Endothelial cell (in vitro differentiated cells): ENCODE data around the gene CAPN3. TPM values are rescaled to one million over a fixed set of nuclear protein-coding genes. Genes with fewer than 3 reads are reported as not detected.

Experiments used
- DNase-seq: peaks from one replicate; pipeline ENCODE4 v3.0.0; 2021; ENCODE audit warnings: low spot score
- H3K27ac Mint-ChIP-seq: one replicate; pipeline ENCODE4 v1.8.0; 2021; ENCODE audit warnings: mixed read lengths, inconsistent platforms; ENCODE audit not compliant: unreplicated experiment
- H3K27me3 Mint-ChIP-seq: one replicate; pipeline ENCODE4 v1.8.0; 2021; ENCODE audit warnings: mild to moderate bottlenecking, moderate library complexity, mixed read lengths, inconsistent platforms; ENCODE audit not compliant: unreplicated experiment
- H3K36me3 Mint-ChIP-seq: one replicate; pipeline ENCODE4 v1.8.0; 2021; ENCODE audit warnings: mild to moderate bottlenecking, low read depth, mixed read lengths, inconsistent platforms; ENCODE audit not compliant: unreplicated experiment
- H3K4me1 Mint-ChIP-seq: one replicate; pipeline ENCODE4 v1.8.0; 2021; ENCODE audit warnings: mild to moderate bottlenecking, mixed read lengths, inconsistent platforms; ENCODE audit not compliant: unreplicated experiment
- H3K4me3 Mint-ChIP-seq: one replicate; pipeline ENCODE4 v1.8.0; 2021; ENCODE audit warnings: mild to moderate bottlenecking, mixed read lengths, inconsistent platforms; ENCODE audit not compliant: unreplicated experiment
- H3K9me3 Mint-ChIP-seq: one replicate; pipeline ENCODE4 v1.8.0; 2021; ENCODE audit warnings: mixed read lengths, inconsistent platforms; ENCODE audit not compliant: unreplicated experiment
- total RNA-seq: library from RNA; stranded (reverse); fragmentation: NEBNext Ultra II Directional; extraction: Animal tissue kit (Norgen Biotek cat#: 25700); gene quantifications from one replicate; pipeline ENCODE4 v1.2.1, GENCODE V29; 2021; ENCODE audit not compliant: unreplicated experiment
- TF ChIP-seq, protein P1 (sequence below): fragments of 200-600 bp; sonication (generic); IDR thresholded peaks from one replicate; pipeline ENCODE4 v1.5.0; 2021; ENCODE audit warnings: antibody characterized with exemption; ENCODE audit not compliant: unreplicated experiment

Gene CAPN3
- total RNA-seq, 1 donor from 2014 or later, result 2.0 TPM

DNA sequence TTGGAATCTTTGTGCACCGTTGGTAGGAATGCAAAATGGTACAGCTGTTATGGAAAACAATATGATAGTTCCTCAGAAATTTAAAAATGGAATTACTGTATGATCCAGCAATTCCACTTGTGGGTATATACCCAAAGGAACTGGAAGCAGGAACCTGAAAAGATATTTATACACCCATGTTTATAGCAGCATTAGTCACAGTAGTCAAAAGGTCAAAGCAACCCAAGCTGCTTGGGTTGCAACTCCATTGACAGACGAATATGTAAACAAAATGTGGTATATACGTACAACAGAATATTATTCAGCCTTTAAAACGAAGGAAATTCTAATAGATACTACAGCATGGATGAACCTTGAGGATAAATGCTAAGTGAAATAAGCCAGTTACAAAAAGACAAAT, 35.0 kb upstream of the CAPN3 start:
- H3K4me3 Mint-ChIP-seq, result no peak overlapping the region
- no peaks in the 10 kb centered on the region for H3K36me3 Mint-ChIP-seq
- no peaks in the 10 kb centered on the region for H3K9me3 Mint-ChIP-seq
- no peaks in the 10 kb centered on the region for H3K4me1 Mint-ChIP-seq
- H3K27ac Mint-ChIP-seq, result no peak overlapping the region
- no peak for DNase-seq
- no peaks in the 10 kb centered on the region for H3K27me3 Mint-ChIP-seq
- TF ChIP-seq, protein P1, sequence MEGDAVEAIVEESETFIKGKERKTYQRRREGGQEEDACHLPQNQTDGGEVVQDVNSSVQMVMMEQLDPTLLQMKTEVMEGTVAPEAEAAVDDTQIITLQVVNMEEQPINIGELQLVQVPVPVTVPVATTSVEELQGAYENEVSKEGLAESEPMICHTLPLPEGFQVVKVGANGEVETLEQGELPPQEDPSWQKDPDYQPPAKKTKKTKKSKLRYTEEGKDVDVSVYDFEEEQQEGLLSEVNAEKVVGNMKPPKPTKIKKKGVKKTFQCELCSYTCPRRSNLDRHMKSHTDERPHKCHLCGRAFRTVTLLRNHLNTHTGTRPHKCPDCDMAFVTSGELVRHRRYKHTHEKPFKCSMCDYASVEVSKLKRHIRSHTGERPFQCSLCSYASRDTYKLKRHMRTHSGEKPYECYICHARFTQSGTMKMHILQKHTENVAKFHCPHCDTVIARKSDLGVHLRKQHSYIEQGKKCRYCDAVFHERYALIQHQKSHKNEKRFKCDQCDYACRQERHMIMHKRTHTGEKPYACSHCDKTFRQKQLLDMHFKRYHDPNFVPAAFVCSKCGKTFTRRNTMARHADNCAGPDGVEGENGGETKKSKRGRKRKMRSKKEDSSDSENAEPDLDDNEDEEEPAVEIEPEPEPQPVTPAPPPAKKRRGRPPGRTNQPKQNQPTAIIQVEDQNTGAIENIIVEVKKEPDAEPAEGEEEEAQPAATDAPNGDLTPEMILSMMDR, result no peak

DNA sequence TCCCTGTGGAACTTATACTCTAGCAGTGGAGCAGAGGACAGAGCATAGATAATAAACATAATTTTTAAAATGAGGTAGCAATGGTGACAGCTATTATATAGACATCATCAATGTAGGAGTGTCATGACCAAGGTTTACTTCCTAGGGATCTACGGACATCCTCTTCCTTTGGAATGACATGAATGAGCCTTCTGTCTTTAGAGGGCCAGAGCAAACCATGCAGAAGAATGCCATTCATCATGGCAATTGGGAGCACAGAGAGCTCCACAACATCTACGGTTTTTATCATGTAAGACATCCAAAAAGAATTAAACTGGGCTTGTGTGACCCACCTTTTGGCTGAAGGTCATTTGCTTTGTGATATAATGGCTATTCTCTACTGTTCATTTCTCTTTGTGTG, 30.1 kb upstream of the CAPN3 start:
- TF ChIP-seq, protein P1, result no peak
- DNase-seq, result no peak
- Mint-ChIP-seq H3K27me3 (no peaks in the 10 kb centered on the region), H3K4me1 (no peaks in the 10 kb centered on the region), H3K4me3 (no peak overlapping the region), H3K9me3 (no peaks in the 10 kb centered on the region), H3K27ac (no peak overlapping the region), H3K36me3 (no peaks in the 10 kb centered on the region)

DNA sequence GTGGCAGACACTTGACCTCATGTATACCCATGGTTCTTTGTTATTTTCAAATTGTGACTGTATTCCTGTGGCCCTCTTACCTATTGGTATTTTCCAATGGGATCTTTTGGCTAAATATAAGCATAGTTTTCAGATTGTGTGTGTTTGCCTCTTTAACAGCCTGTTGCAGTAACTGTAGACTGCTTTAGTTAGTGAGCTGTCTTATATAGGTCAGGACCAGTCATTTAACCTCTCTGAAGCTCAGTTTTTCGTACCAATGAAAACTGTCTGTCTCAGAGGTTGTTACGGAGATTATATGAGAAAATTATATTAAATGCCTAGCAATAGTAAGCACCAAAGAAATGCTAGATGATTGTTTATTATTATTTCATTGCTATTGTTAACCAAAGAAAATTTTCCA, 29.3 kb upstream of the CAPN3 start:
- TF ChIP-seq, protein P1, result no peak
- Mint-ChIP-seq H3K9me3 (no peaks in the 10 kb centered on the region), H3K36me3 (peaks cover 4% of the 10 kb centered on the region), H3K4me3 (no peak overlapping the region), H3K27ac (no peak overlapping the region), H3K4me1 (no peaks in the 10 kb centered on the region), H3K27me3 (no peaks in the 10 kb centered on the region)
- no peak for DNase-seq

DNA sequence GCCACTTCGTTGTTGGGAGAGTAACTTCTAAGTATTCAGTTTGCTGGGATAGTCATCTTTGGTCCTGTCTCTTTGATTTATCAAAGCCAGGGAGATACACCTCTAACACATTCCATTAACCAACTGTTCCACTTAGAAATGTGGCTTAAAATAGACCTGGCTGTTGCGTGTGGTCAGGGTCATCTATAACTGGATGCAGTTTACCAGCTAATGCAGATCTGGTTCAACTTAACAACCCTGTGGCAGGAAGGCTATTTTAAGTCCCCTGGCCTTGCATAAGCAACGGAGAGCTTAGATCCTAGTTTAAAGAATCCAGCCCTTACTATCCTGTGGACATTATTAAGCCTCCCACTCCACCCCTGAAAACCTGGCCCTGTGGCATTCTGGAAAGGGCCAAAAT, 28.1 kb upstream of the CAPN3 start:
- no peak overlapping the region for H3K27ac Mint-ChIP-seq
- H3K4me3 Mint-ChIP-seq, result no peak overlapping the region
- peaks cover 9% of the 10 kb centered on the region for H3K36me3 Mint-ChIP-seq
- H3K27me3 Mint-ChIP-seq, result no peaks in the 10 kb centered on the region
- no peaks in the 10 kb centered on the region for H3K9me3 Mint-ChIP-seq
- TF ChIP-seq, protein P1, result no peak
- no peak for DNase-seq
- no peaks in the 10 kb centered on the region for H3K4me1 Mint-ChIP-seq

DNA sequence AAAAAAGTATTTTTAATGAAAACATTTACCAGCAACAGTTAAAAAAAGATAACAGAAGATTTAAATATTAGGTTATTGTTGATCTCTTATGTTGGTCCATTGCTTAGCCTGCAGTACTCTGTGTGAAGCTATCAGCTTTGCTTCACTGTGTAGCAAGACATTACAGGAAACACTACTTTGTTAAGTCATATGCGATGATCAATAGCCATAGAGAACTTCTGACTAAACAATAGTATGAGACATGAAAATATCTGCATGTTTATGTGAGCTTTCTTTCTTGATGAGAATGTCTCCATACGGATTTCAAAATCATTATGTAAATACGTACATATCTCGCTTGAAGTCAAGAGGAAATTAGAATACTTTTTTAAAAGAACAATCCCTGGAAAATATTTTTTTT, 27.0 kb upstream of the CAPN3 start:
- Mint-ChIP-seq H3K9me3 (no peaks in the 10 kb centered on the region), H3K4me1 (no peaks in the 10 kb centered on the region), H3K27ac (no peak overlapping the region), H3K27me3 (no peaks in the 10 kb centered on the region), H3K36me3 (peaks cover 12% of the 10 kb centered on the region), H3K4me3 (no peak overlapping the region)
- no peak for DNase-seq
- TF ChIP-seq, protein P1, result no peak
